SK-N-SH (cell line): ENCODE data around the gene POLE2. TPM values are rescaled to one million over a fixed set of nuclear protein-coding genes. Genes with fewer than 3 reads are reported as not detected.

Experiments
- CTCF ChIA-PET: fragments of 300-600, 350-600 bp; formaldehyde crosslinking; extraction: SDS; loops from one replicate; lab custom pipeline; 2021; lab: Yijun Ruan, JAX
- POLR2A ChIA-PET: fragments of 350-600 bp; sonication (Branson Sonifier 250); formaldehyde crosslinking; extraction: SDS; loops from one replicate; lab custom pipeline; 2020; ENCODE audit warnings: antibody characterized with exemption, inconsistent platforms; lab: Yijun Ruan, JAX
- DNase-seq: peaks from one replicate; pipeline ENCODE4 v3.0.0; 2012
- H2AFZ ChIP-seq: fragments of 200-600 bp; sonication (generic); 2 replicates; pipeline ENCODE4 v1.8.1; 2016; ENCODE audit warnings: antibody characterized with exemption, mild to moderate bottlenecking, low read depth
- H3F3A ChIP-seq: fragments of 200-600 bp; sonication (generic); replicated peaks from 2 replicates; pipeline ENCODE3; 2016; ENCODE audit warnings: antibody characterized with exemption, mild to moderate bottlenecking; ENCODE audit not compliant: insufficient read depth
- H3K27ac ChIP-seq, 2 experiments: fragments of 200-500 bp in 1 of 2; fragments of 200-600 bp in 1 of 2; sonication (Bioruptor generic) in 1 of 2; sonication (generic), shearing (Covaris generic) in 1 of 2; 2 replicates each; pipeline versions ENCODE4 v1.5.1 to v1.6.1; 2014 to 2016; ENCODE audit warnings: low read depth in 2 of 2, inconsistent platforms in 1 of 2, low read length in 1 of 2, mild to moderate bottlenecking in 1 of 2, mixed read lengths in 1 of 2
- H3K27me3 ChIP-seq: fragments of 200-600 bp; sonication (generic), shearing (Covaris generic); 2 replicates; pipeline ENCODE4 v1.6.1; 2016; ENCODE audit warnings: mixed run types; ENCODE audit not compliant: insufficient read depth
- H3K36me3 ChIP-seq, 2 experiments: fragments of 200-500 bp in 1 of 2; fragments of 200-600 bp in 1 of 2; sonication (Bioruptor generic) in 1 of 2; sonication (generic) in 1 of 2; replicated peaks in 1 of 2; 2 replicates each; pipeline versions ENCODE3 to v1.5.1; 2014 to 2016; ENCODE audit warnings: low read length in 1 of 2, mild to moderate bottlenecking in 1 of 2; ENCODE audit not compliant: insufficient read depth in 2 of 2, control insufficient read depth in 1 of 2
- H3K4me1 ChIP-seq, 2 experiments: fragments of 200-500 bp in 1 of 2; fragments of 200-600 bp in 1 of 2; sonication (Bioruptor generic) in 1 of 2; sonication (generic), shearing (Covaris generic) in 1 of 2; 2 replicates each; pipeline versions ENCODE4 v1.5.1 to v1.6.1; 2014 to 2016; ENCODE audit warnings: low read depth in 1 of 2, low read length in 1 of 2, mixed run types in 1 of 2; ENCODE audit not compliant: insufficient read depth in 2 of 2, control insufficient read depth in 1 of 2
- H3K4me2 ChIP-seq: fragments of 200-600 bp; sonication (generic), shearing (Covaris generic); 2 replicates; pipeline ENCODE4 v1.6.1; 2017; ENCODE audit warnings: mixed run types
- H3K4me3 ChIP-seq, 2 experiments: fragments of 200-500 bp in 1 of 2; fragments of 200-600 bp in 1 of 2; sonication (Bioruptor generic) in 1 of 2; sonication (generic), shearing (Covaris generic) in 1 of 2; 2 replicates each; pipeline versions ENCODE4 v1.5.1 to v1.8.1; 2014 to 2016; ENCODE audit warnings: low read depth in 2 of 2, inconsistent platforms in 1 of 2, low read length in 1 of 2, mild to moderate bottlenecking in 1 of 2, mixed read lengths in 1 of 2, moderate library complexity in 1 of 2
- H3K79me2 ChIP-seq: fragments of 200-600 bp; sonication (generic); 2 replicates; pipeline ENCODE4 v1.8.1; 2017; ENCODE audit warnings: mild to moderate bottlenecking; ENCODE audit not compliant: insufficient read depth
- H3K9ac ChIP-seq: fragments of 200-600 bp; sonication (generic); 2 replicates; pipeline ENCODE4 v1.6.1; 2017; ENCODE audit warnings: mixed run types
- H3K9me2 ChIP-seq: fragments of 200-600 bp; sonication (generic); 2 replicates; pipeline ENCODE4 v1.6.1; 2017; ENCODE audit warnings: mixed run types
- H3K9me3 ChIP-seq: fragments of 200-600 bp; sonication (generic); 2 replicates; pipeline ENCODE4 v1.6.1; 2017; ENCODE audit warnings: mixed run types, mild to moderate bottlenecking, moderate library complexity
- H4K20me1 ChIP-seq: fragments of 200-600 bp; sonication (generic); 2 replicates; pipeline ENCODE4 v1.6.1; 2017; ENCODE audit warnings: mild to moderate bottlenecking, mixed run types; ENCODE audit not compliant: insufficient read depth
- EP300 ChIP-seq, 2 experiments: IDR thresholded peaks; 2 replicates each; pipeline versions ENCODE4 v1.4.0 to v1.6.1; 2012; ENCODE audit warnings: borderline replicate concordance in 1 of 2, low read depth in 1 of 2, low read length in 1 of 2
- EZH2phosphoT487 ChIP-seq: fragments of 200-600 bp; sonication (generic); IDR thresholded peaks from 2 replicates; pipeline ENCODE4 v1.6.1; 2017; ENCODE audit warnings: low read depth, mixed run types, mild to moderate bottlenecking, antibody characterized with exemption, moderate library complexity, borderline replicate concordance
- FOSL2 ChIP-seq: IDR thresholded peaks from 2 replicates; pipeline ENCODE4 v1.4.0; 2012; ENCODE audit warnings: low read depth, mild to moderate bottlenecking, moderate library complexity, borderline replicate concordance
- FOXM1 ChIP-seq: IDR thresholded peaks from 2 replicates; pipeline ENCODE4 v1.4.0; 2012; ENCODE audit warnings: low read depth, mild to moderate bottlenecking
- GABPA ChIP-seq: IDR thresholded peaks from 2 replicates; pipeline ENCODE4 v1.4.0; 2012; ENCODE audit warnings: low read depth, mild to moderate bottlenecking
- MEF2A ChIP-seq: IDR thresholded peaks from 2 replicates; pipeline ENCODE4 v1.4.0; 2012; ENCODE audit warnings: low read depth, borderline replicate concordance
- MXI1 ChIP-seq: IDR thresholded peaks from 2 replicates; pipeline ENCODE4 v1.6.1; 2012; ENCODE audit warnings: mild to moderate bottlenecking, low read depth, low read length, improper control_type of control experiment
- RXRA ChIP-seq: IDR thresholded peaks from 2 replicates; pipeline ENCODE4 v1.4.0; 2012; ENCODE audit warnings: low read depth, mild to moderate bottlenecking, borderline replicate concordance
- SIN3A ChIP-seq: IDR thresholded peaks from 2 replicates; pipeline ENCODE4 v1.6.1; 2012; ENCODE audit warnings: low read depth, mild to moderate bottlenecking, low read length, moderate library complexity, borderline replicate concordance
- SMC3 ChIP-seq: IDR thresholded peaks from 2 replicates; pipeline ENCODE4 v1.6.1; 2012; ENCODE audit warnings: low read depth, low read length, improper control_type of control experiment
- TAF1 ChIP-seq: IDR thresholded peaks from 2 replicates; pipeline ENCODE4 v1.6.1; 2012; ENCODE audit warnings: low read depth, mild to moderate bottlenecking, low read length, moderate library complexity, borderline replicate concordance
- YY1 ChIP-seq: IDR thresholded peaks from 2 replicates; pipeline ENCODE4 v1.4.0; 2012; ENCODE audit warnings: low read depth, mild to moderate bottlenecking
- WGBS: methylation state at CpG from one replicate; pipeline ENCODE4 v1.1.6; 2017; ENCODE audit warnings: low lambda C conversion rate; 5-methylcytosine and 5-hydroxymethylcytosine counted together
- polyA plus RNA-seq, 3 experiments: library from polyadenylated mRNA; depleted of rRNA; stranded (reverse); fragments of >200 nt; gene quantifications; 2 replicates each; pipeline ENCODE4 v1.2.3, GENCODE V29; 2012
- TF ChIP-seq, protein P1 (sequence below): IDR thresholded peaks from 2 replicates; pipeline ENCODE4 v1.6.1; 2012; ENCODE audit warnings: mild to moderate bottlenecking, low read depth, low read length, moderate library complexity
- TF ChIP-seq, protein P2 (sequence below): IDR thresholded peaks from 2 replicates; pipeline ENCODE4 v1.4.0; 2012; ENCODE audit warnings: low read depth
- TF ChIP-seq, protein P3 (sequence below): IDR thresholded peaks from 2 replicates; pipeline ENCODE4 v1.4.0; 2012; ENCODE audit warnings: low read depth, borderline replicate concordance
- TF ChIP-seq, protein P4 (sequence below): fragments of 200-600 bp; sonication (generic); IDR thresholded peaks from 2 replicates; pipeline ENCODE4 v1.6.1; 2017; ENCODE audit warnings: antibody characterized with exemption, mild to moderate bottlenecking, moderate library complexity

Gene POLE2
- polyA plus RNA-seq, 1 of the 3 experiments (the other 2 are of a cell fraction) = 8.5 TPM

DNA sequence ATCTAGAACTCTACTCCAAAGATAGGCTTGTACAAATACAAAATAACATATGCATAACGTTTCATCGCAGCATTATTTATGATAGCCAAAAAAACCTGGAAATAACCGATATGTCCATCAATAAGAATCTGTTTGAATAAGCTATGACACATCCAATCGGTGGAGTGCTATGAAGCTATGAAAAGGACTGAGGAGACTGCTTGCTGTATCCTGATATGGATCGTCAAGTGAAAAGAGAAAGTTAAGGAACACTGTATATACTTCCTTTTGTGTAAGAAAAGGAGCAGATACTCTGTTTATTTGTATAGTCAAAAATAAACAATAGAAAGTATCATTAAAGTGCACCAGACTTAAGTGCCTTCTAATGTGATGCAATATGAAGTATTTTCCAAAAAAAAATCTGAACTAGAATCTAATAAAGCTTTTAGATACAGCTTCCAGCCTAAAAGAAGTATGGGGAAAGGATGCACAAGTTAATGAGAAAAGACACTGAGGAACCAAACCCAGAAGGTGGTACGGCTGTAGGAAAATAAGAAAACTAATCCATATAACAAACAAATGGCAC is 4.3 kb upstream of the POLE2 start:
- TF ChIP-seq, protein P1, sequence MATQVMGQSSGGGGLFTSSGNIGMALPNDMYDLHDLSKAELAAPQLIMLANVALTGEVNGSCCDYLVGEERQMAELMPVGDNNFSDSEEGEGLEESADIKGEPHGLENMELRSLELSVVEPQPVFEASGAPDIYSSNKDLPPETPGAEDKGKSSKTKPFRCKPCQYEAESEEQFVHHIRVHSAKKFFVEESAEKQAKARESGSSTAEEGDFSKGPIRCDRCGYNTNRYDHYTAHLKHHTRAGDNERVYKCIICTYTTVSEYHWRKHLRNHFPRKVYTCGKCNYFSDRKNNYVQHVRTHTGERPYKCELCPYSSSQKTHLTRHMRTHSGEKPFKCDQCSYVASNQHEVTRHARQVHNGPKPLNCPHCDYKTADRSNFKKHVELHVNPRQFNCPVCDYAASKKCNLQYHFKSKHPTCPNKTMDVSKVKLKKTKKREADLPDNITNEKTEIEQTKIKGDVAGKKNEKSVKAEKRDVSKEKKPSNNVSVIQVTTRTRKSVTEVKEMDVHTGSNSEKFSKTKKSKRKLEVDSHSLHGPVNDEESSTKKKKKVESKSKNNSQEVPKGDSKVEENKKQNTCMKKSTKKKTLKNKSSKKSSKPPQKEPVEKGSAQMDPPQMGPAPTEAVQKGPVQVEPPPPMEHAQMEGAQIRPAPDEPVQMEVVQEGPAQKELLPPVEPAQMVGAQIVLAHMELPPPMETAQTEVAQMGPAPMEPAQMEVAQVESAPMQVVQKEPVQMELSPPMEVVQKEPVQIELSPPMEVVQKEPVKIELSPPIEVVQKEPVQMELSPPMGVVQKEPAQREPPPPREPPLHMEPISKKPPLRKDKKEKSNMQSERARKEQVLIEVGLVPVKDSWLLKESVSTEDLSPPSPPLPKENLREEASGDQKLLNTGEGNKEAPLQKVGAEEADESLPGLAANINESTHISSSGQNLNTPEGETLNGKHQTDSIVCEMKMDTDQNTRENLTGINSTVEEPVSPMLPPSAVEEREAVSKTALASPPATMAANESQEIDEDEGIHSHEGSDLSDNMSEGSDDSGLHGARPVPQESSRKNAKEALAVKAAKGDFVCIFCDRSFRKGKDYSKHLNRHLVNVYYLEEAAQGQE = no peak
- no peak for TF ChIP-seq SMC3
- TF ChIP-seq GABPA = no peak
- TF ChIP-seq FOSL2 = no peak
- TF ChIP-seq RXRA = no peak
- TF ChIP-seq, protein P2, sequence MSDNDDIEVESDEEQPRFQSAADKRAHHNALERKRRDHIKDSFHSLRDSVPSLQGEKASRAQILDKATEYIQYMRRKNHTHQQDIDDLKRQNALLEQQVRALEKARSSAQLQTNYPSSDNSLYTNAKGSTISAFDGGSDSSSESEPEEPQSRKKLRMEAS = no peak
- TF ChIP-seq, protein P3, sequence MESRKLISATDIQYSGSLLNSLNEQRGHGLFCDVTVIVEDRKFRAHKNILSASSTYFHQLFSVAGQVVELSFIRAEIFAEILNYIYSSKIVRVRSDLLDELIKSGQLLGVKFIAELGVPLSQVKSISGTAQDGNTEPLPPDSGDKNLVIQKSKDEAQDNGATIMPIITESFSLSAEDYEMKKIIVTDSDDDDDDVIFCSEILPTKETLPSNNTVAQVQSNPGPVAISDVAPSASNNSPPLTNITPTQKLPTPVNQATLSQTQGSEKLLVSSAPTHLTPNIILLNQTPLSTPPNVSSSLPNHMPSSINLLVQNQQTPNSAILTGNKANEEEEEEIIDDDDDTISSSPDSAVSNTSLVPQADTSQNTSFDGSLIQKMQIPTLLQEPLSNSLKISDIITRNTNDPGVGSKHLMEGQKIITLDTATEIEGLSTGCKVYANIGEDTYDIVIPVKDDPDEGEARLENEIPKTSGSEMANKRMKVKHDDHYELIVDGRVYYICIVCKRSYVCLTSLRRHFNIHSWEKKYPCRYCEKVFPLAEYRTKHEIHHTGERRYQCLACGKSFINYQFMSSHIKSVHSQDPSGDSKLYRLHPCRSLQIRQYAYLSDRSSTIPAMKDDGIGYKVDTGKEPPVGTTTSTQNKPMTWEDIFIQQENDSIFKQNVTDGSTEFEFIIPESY = no peak
- TF ChIP-seq EZH2phosphoT487 = no peak

DNA sequence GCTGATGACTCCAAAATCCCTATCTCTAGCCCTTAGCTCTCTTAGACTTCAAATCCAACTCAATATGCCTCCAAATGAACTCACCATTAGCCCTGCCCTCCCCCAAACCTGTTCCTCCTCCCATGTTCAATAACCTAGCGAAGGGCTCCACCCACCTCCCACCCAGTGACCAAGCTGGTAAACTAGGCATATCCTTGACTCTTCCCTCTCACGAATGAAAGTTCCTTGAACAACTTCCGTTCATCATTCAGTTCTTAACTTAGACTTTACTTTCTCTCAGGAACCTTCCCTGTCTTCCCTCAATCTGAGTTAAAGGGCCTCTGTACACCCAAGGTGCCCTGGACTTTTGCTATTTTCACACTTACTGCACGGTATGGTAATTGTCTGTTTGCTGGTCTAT is 3.0 kb upstream of the POLE2 start:
- H3K4me1 ChIP-seq = peaks cover 0 to 4% of the 10 kb centered on the region in 2 experiments; a peak in 1 of 4 replicates
- H3K4me2 ChIP-seq = no peak overlapping the region
- no peaks in the 10 kb centered on the region for H3K36me3 ChIP-seq
- no peak overlapping the region for H3K27ac ChIP-seq
- no peak overlapping the region for H3K9ac ChIP-seq
- H3K9me3 ChIP-seq = no peaks in the 10 kb centered on the region
- H2AFZ ChIP-seq = no peak overlapping the region
- CTCF ChIA-PET = interaction anchor here (1.6 to 1.8 kb wide), 2 partner anchors 57 to 104 kb away, joined by 4 to 5 read pairs; no protein-coding TSS in a partner anchor
- 76% methylated on average over 4 of the region's 4 CpGs for WGBS
- no peaks in the 10 kb centered on the region for H3K27me3 ChIP-seq
- H3K79me2 ChIP-seq = peaks cover 24% of the 10 kb centered on the region
- POLR2A ChIA-PET = no interaction called here
- H3K9me2 ChIP-seq = no peaks in the 10 kb centered on the region
- DNase-seq = no peak
- peaks cover 28% of the 10 kb centered on the region for H3F3A ChIP-seq
- H3K4me3 ChIP-seq = no peak overlapping the region
- no peaks in the 10 kb centered on the region for H4K20me1 ChIP-seq
- no peak for TF ChIP-seq FOXM1
- TF ChIP-seq, protein P4, sequence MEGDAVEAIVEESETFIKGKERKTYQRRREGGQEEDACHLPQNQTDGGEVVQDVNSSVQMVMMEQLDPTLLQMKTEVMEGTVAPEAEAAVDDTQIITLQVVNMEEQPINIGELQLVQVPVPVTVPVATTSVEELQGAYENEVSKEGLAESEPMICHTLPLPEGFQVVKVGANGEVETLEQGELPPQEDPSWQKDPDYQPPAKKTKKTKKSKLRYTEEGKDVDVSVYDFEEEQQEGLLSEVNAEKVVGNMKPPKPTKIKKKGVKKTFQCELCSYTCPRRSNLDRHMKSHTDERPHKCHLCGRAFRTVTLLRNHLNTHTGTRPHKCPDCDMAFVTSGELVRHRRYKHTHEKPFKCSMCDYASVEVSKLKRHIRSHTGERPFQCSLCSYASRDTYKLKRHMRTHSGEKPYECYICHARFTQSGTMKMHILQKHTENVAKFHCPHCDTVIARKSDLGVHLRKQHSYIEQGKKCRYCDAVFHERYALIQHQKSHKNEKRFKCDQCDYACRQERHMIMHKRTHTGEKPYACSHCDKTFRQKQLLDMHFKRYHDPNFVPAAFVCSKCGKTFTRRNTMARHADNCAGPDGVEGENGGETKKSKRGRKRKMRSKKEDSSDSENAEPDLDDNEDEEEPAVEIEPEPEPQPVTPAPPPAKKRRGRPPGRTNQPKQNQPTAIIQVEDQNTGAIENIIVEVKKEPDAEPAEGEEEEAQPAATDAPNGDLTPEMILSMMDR = no peak
- TF ChIP-seq FOSL2 = no peak
- no peak for TF ChIP-seq MXI1
- no peak for TF ChIP-seq EP300 (IDR thresholded peaks at IDR 0.05; ENCODE audit: borderline replicate concordance in 1 of 2, low read depth in 1 of 2, low read length in 1 of 2)
- TF ChIP-seq YY1 = no peak
- no peak for TF ChIP-seq SIN3A
- TF ChIP-seq, protein P3 = no peak
- no peak for TF ChIP-seq TAF1
- TF ChIP-seq MEF2A = no peak

More for the DNA sequence above, 4.3 kb upstream of the POLE2 start:
- Histone ChIP-seq H3K9ac (peak overlapping the region; percentile 81; the same call in 1 of the 2 replicates), H3K9me2 (no peaks in the 10 kb centered on the region), H3K36me3 (no peaks in the 10 kb centered on the region), H3K79me2 (peaks cover 14% of the 10 kb centered on the region), H4K20me1 (no peaks in the 10 kb centered on the region), H3K27me3 (no peaks in the 10 kb centered on the region), H3K4me3 (peak overlapping the region; percentile 61 to 78), H3K4me2 (peak overlapping the region; percentile 78), H3K4me1 (peaks cover 0 to 4% of the 10 kb centered on the region in 2 experiments; a peak in 1 of 4 replicates), H2AFZ (peak overlapping the region; percentile 99), H3F3A (peaks cover 28% of the 10 kb centered on the region), H3K27ac (peak overlapping the region; percentile 71 to 90; a peak in 3 of 4 replicates), H3K9me3 (no peaks in the 10 kb centered on the region)
- no peak for DNase-seq
- POLR2A ChIA-PET = interaction anchor here (1.1 to 1.6 kb wide), 2 partner anchors 76 to 77 kb away, joined by 5 to 9 read pairs; partner anchors contain the start of gene KLHDC2
- 86% methylated on average over 6 of the region's 6 CpGs for WGBS
- CTCF ChIA-PET = interaction anchor here (0.7 to 2.1 kb wide), 5 partner anchors 14 to 170 kb away, joined by 3 to 7 read pairs (median 3); partner anchors contain the start of gene KLHDC2
